HepG2 (cell line): ENCODE data around the gene SAMD4B. TPM values are rescaled to one million over a fixed set of nuclear protein-coding genes. Genes with fewer than 3 reads are reported as not detected.
A peak's percentile ranks its signal among the peaks of the same experiment; 100 is the strongest.

Experiments used
- ATAC-seq: fragments of 200-7000 bp; cut with Tn5 transposase; 3 replicates; pipeline ENCODE4 v1.9.1; 2020; ENCODE audit warnings: mild to moderate bottlenecking, moderate library complexity
- BruUV-seq: library from RNA; stranded (reverse); fragments of 400-500 nt; replicated peaks from 2 replicates; lab custom pipeline; 2021; lab: Mats Ljungman, UMichigan
- CTCF ChIA-PET: fragments of 300-600 bp; formaldehyde crosslinking; extraction: SDS; loops from one replicate; lab custom pipeline; 2021; ENCODE audit warnings: low total read pairs, inconsistent platforms, low intra/inter-chr PET ratio; lab: Yijun Ruan, JAX
- POLR2A ChIA-PET: fragments of 350-600 bp; sonication (Branson Sonifier 250); formaldehyde crosslinking; loops from one replicate; lab custom pipeline; 2020; ENCODE audit warnings: antibody characterized with exemption, inconsistent platforms; lab: Yijun Ruan, JAX
- DNase-seq: peaks from one replicate; pipeline ENCODE4 v3.0.0-alpha.2; 2015; ENCODE audit warnings: low spot score
- FAIRE-seq: peaks from 3 replicates; lab custom pipeline; 2011; peaks lifted over from hg19 to GRCh38; lab: Jason Lieb, UNC
- H2AFZ ChIP-seq: one replicate; pipeline ENCODE4 v1.6.1; 2011; ENCODE audit warnings: low read length, inconsistent platforms
- H3K27ac ChIP-seq: fragments of 300-600 bp; 3 replicates; pipeline ENCODE4 v1.8.0; 2011; ENCODE audit warnings: mixed run types, mild to moderate bottlenecking, mixed read lengths, low read length, inconsistent platforms; ENCODE audit not compliant: insufficient read depth; ENCODE audit errors: extremely low read length
- H3K27me3 ChIP-seq, 2 experiments: fragments of 200-600 bp in 1 of 2; 2 replicates in 1 of 2; 3 replicates in 1 of 2; pipeline versions ENCODE4 v1.6.0 to v1.8.0; 2011; ENCODE audit warnings: low read length in 2 of 2, mild to moderate bottlenecking in 2 of 2, moderate library complexity in 2 of 2, inconsistent platforms in 1 of 2; ENCODE audit not compliant: insufficient read depth in 2 of 2, control insufficient read depth in 1 of 2
- H3K36me3 ChIP-seq, 2 experiments: fragments of 200-600 bp in 1 of 2; replicated peaks in 1 of 2; 2 replicates in 1 of 2; 3 replicates in 1 of 2; pipeline versions ENCODE4 v1.5.1 to v1.8.0; 2011; ENCODE audit warnings: low read length in 2 of 2, inconsistent platforms in 1 of 2; ENCODE audit not compliant: insufficient read depth in 2 of 2, control insufficient read depth in 1 of 2
- H3K4me1 ChIP-seq: 2 replicates; pipeline ENCODE4 v1.5.1; 2012; ENCODE audit warnings: low read length, inconsistent platforms; ENCODE audit not compliant: insufficient read depth
- H3K4me2 ChIP-seq: 2 replicates; pipeline ENCODE4 v1.6.0; 2011; ENCODE audit warnings: low read depth, low read length, inconsistent platforms
- H3K4me3 ChIP-seq, 3 experiments: fragments of 200-600 bp in 1 of 3; sonication (generic), shearing (Covaris generic) in 1 of 3; replicated peaks in 1 of 3; 2 replicates each; pipeline ENCODE4 v1.5.1; 2011 to 2016; ENCODE audit warnings: low read length in 3 of 3, inconsistent platforms in 2 of 3, low read depth in 2 of 3, mild to moderate bottlenecking in 2 of 3, control low read depth in 1 of 3, mixed read lengths in 1 of 3; ENCODE audit not compliant: insufficient read depth in 1 of 3
- H3K79me2 ChIP-seq: one replicate; pipeline ENCODE4 v1.6.1; 2011; ENCODE audit warnings: low read length, inconsistent platforms; ENCODE audit not compliant: insufficient read depth
- H3K9ac ChIP-seq: 2 replicates; pipeline ENCODE4 v1.6.0; 2011; ENCODE audit warnings: mild to moderate bottlenecking, low read depth, low read length, inconsistent platforms; ENCODE audit not compliant: insufficient read depth
- H3K9me3 ChIP-seq: 2 replicates; pipeline ENCODE4 v1.5.1; 2012; ENCODE audit warnings: mild to moderate bottlenecking, low read length
- H4K20me1 ChIP-seq: 2 replicates; pipeline ENCODE4 v1.6.0; 2011; ENCODE audit warnings: inconsistent platforms, mild to moderate bottlenecking, low read length, moderate library complexity; ENCODE audit not compliant: insufficient read depth
- HDAC2 ChIP-seq: sonication (generic); formaldehyde crosslinking; IDR thresholded peaks from 2 replicates; pipeline ENCODE4 v1.4.0; 2020; ENCODE audit warnings: missing genetic modification reagents
- HOXA7 ChIP-seq: sonication (generic); formaldehyde crosslinking; IDR thresholded peaks from 2 replicates; pipeline ENCODE4 v1.8.1; 2022; ENCODE audit warnings: mild to moderate bottlenecking, missing genetic modification reagents, moderate library complexity
- MAFK ChIP-seq, 2 experiments: IDR thresholded peaks in 1 of 2; conservative IDR thresholded peaks in 1 of 2; 2 replicates each; pipeline ENCODE4 v1.6.1; 2011; ENCODE audit warnings: improper control_type of control experiment in 2 of 2, low read length in 2 of 2
- NFYB ChIP-seq: sonication (generic); formaldehyde crosslinking; IDR thresholded peaks from 2 replicates; pipeline ENCODE4 v1.4.0; 2020; ENCODE audit warnings: missing genetic modification reagents
- NFYC ChIP-seq: IDR thresholded peaks from 2 replicates; pipeline ENCODE4 v1.6.1; 2016; ENCODE audit warnings: missing genetic modification reagents, missing compliant biosample characterization
- SATB2 ChIP-seq: sonication (generic); formaldehyde crosslinking; IDR thresholded peaks from 2 replicates; pipeline ENCODE4 v1.5.0; 2020; ENCODE audit warnings: missing genetic modification reagents
- WGBS: methylation state at CpG from one replicate; pipeline ENCODE4 v1.1.6; 2017; ENCODE audit warnings: low lambda C conversion rate; 5-methylcytosine and 5-hydroxymethylcytosine counted together
- in situ Hi-C: cut with HindIII; loops from 2 replicates; pipeline ENCODE4 v1.10.0; 2017; ENCODE audit warnings: low pct_unique_long_range_greater_than_20kb; ENCODE audit not compliant: extremely low pct_ligation_motif_present
- intact Hi-C: fragments of 100-400 bp; cut with micrococcal nuclease; formaldehyde crosslinking; loops from one replicate; pipeline ENCODE4 v1.10.0; 2022; ENCODE audit not compliant: unreplicated experiment
- polyA plus RNA-seq, 8 experiments: library from polyadenylated mRNA; depleted of rRNA in 3 of 8; stranded (reverse) in 7 of 8; unstranded in 1 of 8; fragments of >200 nt; fragmentation: Illumina TruSeq in 4 of 8; extraction: Trizol in 4 of 8; gene quantifications; 2 replicates each; pipeline versions ENCODE4 v1.2.1 to v1.2.3, GENCODE V29; 2011 to 2016; ENCODE audit warnings: low read depth in 4 of 8, missing spikeins in 1 of 8, mixed read lengths in 1 of 8; ENCODE audit not compliant: insufficient read depth in 1 of 8
- total RNA-seq, 5 experiments: library from RNA; depleted of rRNA; stranded (reverse); fragments of >200 nt; fragmentation: Illumina TruSeq; extraction: Trizol; gene quantifications; 2 replicates each; pipeline ENCODE4 v1.2.3, GENCODE V29; 2016; ENCODE audit warnings: low read depth in 1 of 5
- TF ChIP-seq, protein P1 (sequence below), 2 experiments: sonication (generic) in 1 of 2; formaldehyde crosslinking in 1 of 2; IDR thresholded peaks; 2 replicates each; pipeline versions ENCODE4 v1.4.0 to v1.6.1; 2018 to 2020; ENCODE audit warnings: missing genetic modification reagents in 2 of 2, borderline replicate concordance in 1 of 2, low read depth in 1 of 2, mild to moderate bottlenecking in 1 of 2, missing biosample characterization in 1 of 2
- TF ChIP-seq, protein P2 (sequence below): sonication (generic); formaldehyde crosslinking; IDR thresholded peaks from 2 replicates; pipeline ENCODE4 v1.4.0; 2020; ENCODE audit warnings: missing genetic modification reagents, borderline replicate concordance

SAMD4B gene
- total and polyA plus RNA-seq, 2 of the 13 experiments (the other 11 are each of a cell fraction or from before 2014, with no cell fraction given) = 26.0 to 31.8 TPM

DNA sequence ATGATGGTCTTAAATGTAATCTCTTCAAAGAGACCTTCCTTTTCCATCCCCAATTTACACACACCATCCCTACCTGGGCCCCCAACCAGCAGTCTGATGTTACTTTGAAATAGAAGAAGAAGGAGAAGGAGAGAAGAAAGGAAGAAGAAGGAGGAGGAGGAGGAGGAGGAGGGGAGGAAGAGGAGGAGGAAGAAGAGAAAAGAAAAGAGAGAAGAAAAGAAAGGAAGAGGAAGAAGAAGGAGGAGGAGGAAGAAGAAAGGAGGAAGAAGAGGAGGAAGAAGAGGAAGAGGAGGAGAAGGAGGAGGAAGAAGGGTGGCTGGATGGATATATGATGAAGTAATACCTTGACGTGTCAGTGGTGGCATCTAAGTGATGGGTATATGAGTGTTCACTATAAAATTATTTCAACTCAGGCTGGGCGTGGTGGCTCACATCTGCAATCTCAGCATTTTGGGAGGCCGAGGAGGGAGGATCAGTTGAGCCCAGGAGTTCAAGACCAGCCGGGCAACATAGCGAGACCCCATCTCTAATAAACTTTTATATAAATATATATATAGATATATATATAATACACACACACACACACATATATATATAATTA is 17.9 kb upstream of the SAMD4B start:
- ChIA-PET POLR2A (no interaction called here), CTCF (no interaction called here)
- Histone ChIP-seq H2AFZ (no peak overlapping the region), H3K9me3 (no peaks in the 10 kb centered on the region), H3K9ac (no peak overlapping the region), H3K79me2 (no peaks in the 10 kb centered on the region), H3K27ac (no peak overlapping the region), H3K27me3 (peaks cover 0 to 18% of the 10 kb centered on the region in 2 experiments; a peak in 2 of 5 replicates), H3K4me3 (no peak overlapping the region), H3K36me3 (no peaks in the 10 kb centered on the region), H3K4me2 (no peak overlapping the region), H4K20me1 (no peaks in the 10 kb centered on the region), H3K4me1 (peaks cover 20% of the 10 kb centered on the region)
- no TSS peak for BruUV-seq
- no peak for FAIRE-seq
- intact Hi-C loops = no loop called here
- in situ Hi-C loops = no loop called here
- 42% methylated on average over 5 of the region's 5 CpGs for WGBS
- ATAC-seq = no peak
- no peak for DNase-seq
- TF ChIP-seq MAFK (conservative IDR thresholded peaks at IDR 0.05 in 1 of 2, IDR thresholded peaks at IDR 0.05 in 1 of 2; ENCODE audit: low read length in 2 of 2) (peak in 1 of 2 experiments; percentile 44; a peak in 2 of 4 replicates), HDAC2 (CRISPR knock-in tag) (no peak)

DNA sequence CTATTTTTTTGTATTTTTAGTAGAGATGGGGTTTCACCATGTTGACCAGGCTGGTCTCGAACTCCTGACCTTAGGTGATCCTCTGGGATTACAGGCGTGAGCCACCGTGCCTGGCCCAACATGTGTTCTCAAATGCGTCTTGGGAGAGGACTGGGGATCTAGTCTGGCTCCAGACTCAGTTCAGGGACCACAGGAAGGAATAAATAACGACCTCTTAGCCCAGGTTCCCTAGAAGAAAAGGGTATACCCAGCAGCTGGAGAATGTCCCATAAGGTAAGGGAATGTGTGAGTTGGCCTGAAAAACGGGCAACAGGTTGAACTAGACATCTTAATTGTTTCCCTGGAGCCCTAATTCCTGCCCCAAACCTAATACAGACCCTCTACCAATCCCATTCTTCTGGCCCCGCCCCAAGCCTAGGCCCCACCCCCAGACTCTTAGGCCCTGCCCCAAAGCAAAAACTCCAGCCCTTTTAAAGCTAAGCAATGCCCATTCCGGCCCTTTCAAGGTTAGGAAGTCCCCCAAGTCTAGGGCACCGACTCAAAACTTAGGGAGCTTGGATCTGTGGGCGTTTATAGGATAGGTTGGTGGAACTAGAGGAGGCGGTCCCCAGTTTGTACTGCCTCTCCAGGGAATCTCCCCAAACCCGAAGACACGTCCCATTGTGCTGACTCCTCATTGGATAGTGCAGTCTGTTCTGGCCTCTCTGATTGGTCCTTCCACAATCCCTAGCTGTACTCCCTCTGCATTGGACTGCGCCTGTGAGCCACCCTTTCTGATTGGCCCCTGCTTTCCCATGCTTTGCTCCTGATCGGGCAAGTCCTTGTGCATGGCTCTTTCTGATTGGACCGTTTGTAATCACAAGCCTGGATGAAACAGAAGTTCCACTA is 16.2 kb upstream of the SAMD4B start:
- DNase-seq (peak; percentile 22), ATAC-seq (peak; percentile 66), FAIRE-seq (no peak)
- no peak overlapping the region for H2AFZ ChIP-seq
- H4K20me1 ChIP-seq = no peaks in the 10 kb centered on the region
- no peaks in the 10 kb centered on the region for H3K79me2 ChIP-seq
- peaks cover 0 to 7% of the 10 kb centered on the region in 2 experiments; a peak in 1 of 5 replicates for H3K27me3 ChIP-seq
- H3K27ac ChIP-seq = no peak overlapping the region
- H3K36me3 ChIP-seq = no peaks in the 10 kb centered on the region
- H3K9ac ChIP-seq = no peak overlapping the region
- intact Hi-C loops = loop anchor here (5.0 kb wide), 1 partner anchor 114 kb away; no protein-coding TSS in a partner anchor
- ChIA-PET CTCF (no interaction called here), POLR2A (interaction anchor here (0.6 kb wide), 1 partner anchor 22 kb away, joined by 3 read pairs; no protein-coding TSS in a partner anchor)
- TF ChIP-seq NFYC (CRISPR knock-in tag) (peak; percentile 79), SATB2 (CRISPR knock-in tag) (no peak), NFYB (CRISPR knock-in tag) (peak; percentile 71), HOXA7 (no peak)
- TF ChIP-seq, protein P1, sequence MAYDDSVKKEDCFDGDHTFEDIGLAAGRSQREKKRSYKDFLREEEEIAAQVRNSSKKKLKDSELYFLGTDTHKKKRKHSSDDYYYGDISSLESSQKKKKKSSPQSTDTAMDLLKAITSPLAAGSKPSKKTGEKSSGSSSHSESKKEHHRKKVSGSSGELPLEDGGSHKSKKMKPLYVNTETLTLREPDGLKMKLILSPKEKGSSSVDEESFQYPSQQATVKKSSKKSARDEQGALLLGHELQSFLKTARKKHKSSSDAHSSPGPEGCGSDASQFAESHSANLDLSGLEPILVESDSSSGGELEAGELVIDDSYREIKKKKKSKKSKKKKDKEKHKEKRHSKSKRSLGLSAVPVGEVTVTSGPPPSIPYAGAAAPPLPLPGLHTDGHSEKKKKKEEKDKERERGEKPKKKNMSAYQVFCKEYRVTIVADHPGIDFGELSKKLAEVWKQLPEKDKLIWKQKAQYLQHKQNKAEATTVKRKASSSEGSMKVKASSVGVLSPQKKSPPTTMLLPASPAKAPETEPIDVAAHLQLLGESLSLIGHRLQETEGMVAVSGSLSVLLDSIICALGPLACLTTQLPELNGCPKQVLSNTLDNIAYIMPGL (CRISPR knock-in tag; IDR thresholded peaks at IDR 0.05; ENCODE audit: borderline replicate concordance in 1 of 2, low read depth in 1 of 2) = no peak
- TF ChIP-seq, protein P2, sequence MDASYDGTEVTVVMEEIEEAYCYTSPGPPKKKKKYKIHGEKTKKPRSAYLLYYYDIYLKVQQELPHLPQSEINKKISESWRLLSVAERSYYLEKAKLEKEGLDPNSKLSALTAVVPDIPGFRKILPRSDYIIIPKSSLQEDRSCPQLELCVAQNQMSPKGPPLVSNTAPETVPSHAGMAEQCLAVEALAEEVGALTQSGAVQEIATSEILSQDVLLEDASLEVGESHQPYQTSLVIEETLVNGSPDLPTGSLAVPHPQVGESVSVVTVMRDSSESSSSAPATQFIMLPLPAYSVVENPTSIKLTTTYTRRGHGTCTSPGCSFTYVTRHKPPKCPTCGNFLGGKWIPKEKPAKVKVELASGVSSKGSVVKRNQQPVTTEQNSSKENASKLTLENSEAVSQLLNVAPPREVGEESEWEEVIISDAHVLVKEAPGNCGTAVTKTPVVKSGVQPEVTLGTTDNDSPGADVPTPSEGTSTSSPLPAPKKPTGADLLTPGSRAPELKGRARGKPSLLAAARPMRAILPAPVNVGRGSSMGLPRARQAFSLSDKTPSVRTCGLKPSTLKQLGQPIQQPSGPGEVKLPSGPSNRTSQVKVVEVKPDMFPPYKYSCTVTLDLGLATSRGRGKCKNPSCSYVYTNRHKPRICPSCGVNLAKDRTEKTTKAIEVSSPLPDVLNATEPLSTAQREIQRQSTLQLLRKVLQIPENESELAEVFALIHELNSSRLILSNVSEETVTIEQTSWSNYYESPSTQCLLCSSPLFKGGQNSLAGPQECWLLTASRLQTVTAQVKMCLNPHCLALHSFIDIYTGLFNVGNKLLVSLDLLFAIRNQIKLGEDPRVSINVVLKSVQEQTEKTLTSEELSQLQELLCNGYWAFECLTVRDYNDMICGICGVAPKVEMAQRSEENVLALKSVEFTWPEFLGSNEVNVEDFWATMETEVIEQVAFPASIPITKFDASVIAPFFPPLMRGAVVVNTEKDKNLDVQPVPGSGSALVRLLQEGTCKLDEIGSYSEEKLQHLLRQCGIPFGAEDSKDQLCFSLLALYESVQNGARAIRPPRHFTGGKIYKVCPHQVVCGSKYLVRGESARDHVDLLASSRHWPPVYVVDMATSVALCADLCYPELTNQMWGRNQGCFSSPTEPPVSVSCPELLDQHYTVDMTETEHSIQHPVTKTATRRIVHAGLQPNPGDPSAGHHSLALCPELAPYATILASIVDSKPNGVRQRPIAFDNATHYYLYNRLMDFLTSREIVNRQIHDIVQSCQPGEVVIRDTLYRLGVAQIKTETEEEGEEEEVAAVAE (CRISPR knock-in tag) = peak; percentile 88
- WGBS = 43% methylated on average over 14 of the region's 16 CpGs
- peaks cover 20% of the 10 kb centered on the region for H3K4me1 ChIP-seq
- in situ Hi-C loops = loop anchor here (5.0 kb wide), 2 partner anchors 114 to 204 kb away; no protein-coding TSS in a partner anchor
- no peak overlapping the region for H3K4me2 ChIP-seq
- H3K9me3 ChIP-seq = no peaks in the 10 kb centered on the region
- no TSS peak for BruUV-seq
- H3K4me3 ChIP-seq = no peak overlapping the region
